AG04449 (cell line): ENCODE results near the gene CARTPT.

ENCODE experiments used
- CTCF ChIA-PET: fragments of 350-600 bp; formaldehyde crosslinking; extraction: SDS; loops from one replicate; lab custom pipeline; 2021; ENCODE audit warnings: antibody characterized with exemption; lab: Yijun Ruan, JAX
- POLR2A ChIA-PET: fragments of 400-600, 350-600 bp; formaldehyde crosslinking; extraction: SDS; loops from one replicate; lab custom pipeline; 2020; ENCODE audit warnings: antibody characterized with exemption, inconsistent platforms; lab: Yijun Ruan, JAX
- DNase-seq: peaks from one replicate; pipeline ENCODE4 v3.0.0-alpha.2; 2010; ENCODE audit warnings: low read depth, low spot score
- H3K4me3 ChIP-seq: 2 replicates; pipeline ENCODE4 v1.5.1; 2011; ENCODE audit warnings: low read depth, mild to moderate bottlenecking, control low read depth, low read length
- CTCF ChIP-seq: IDR thresholded peaks from one replicate; pipeline ENCODE4 v1.5.1; 2011; ENCODE audit warnings: mild to moderate bottlenecking, moderate library complexity, low read length, control low read depth, inconsistent platforms; ENCODE audit not compliant: insufficient read depth; ENCODE audit errors: missing control alignments

The CARTPT gene

GRCh38 chr5:71714911-71715310, 4.2 kb upstream of the CARTPT start:
- CTCF ChIA-PET: no interaction called here

GRCh38 chr5:71727978-71728377, 8.9 kb downstream of the CARTPT start:
- H3K4me3 ChIP-seq: no peak overlapping the region
- DNase-seq: no peak
- ChIA-PET POLR2A (no interaction called here), CTCF (no interaction called here)
- no peak for TF ChIP-seq CTCF

More at GRCh38 chr5:71714911-71715310, 4.2 kb upstream of the CARTPT start:
- POLR2A ChIA-PET: no interaction called here
- no peak for DNase-seq
- no peak for TF ChIP-seq CTCF
- no peak overlapping the region for H3K4me3 ChIP-seq

GRCh38 chr5:71731015-71731414, 11.9 kb downstream of the CARTPT start:
- no peak for TF ChIP-seq CTCF
- POLR2A ChIA-PET: no interaction called here
- CTCF ChIA-PET: no interaction called here
- no peak overlapping the region for H3K4me3 ChIP-seq
- DNase-seq: no peak

GRCh38 chr5:71732011-71732410, 12.9 kb downstream of the CARTPT start:
- no peak for DNase-seq
- ChIA-PET POLR2A (no interaction called here), CTCF (no interaction called here)
- TF ChIP-seq CTCF: no peak
- H3K4me3 ChIP-seq: no peak overlapping the region

GRCh38 chr5:71734141-71734540, 15.1 kb downstream of the CARTPT start:
- CTCF ChIA-PET: no interaction called here
- POLR2A ChIA-PET: no interaction called here
- DNase-seq: no peak
- H3K4me3 ChIP-seq: no peak overlapping the region
- no peak for TF ChIP-seq CTCF

GRCh38 chr5:71737931-71738539, 19.0 kb downstream of the CARTPT start:
- no peak for TF ChIP-seq CTCF
- POLR2A ChIA-PET: no interaction called here
- H3K4me3 ChIP-seq: no peak overlapping the region
- no peak for DNase-seq
- CTCF ChIA-PET: interaction anchor here (1.1 kb wide), 1 partner anchor 20 kb away, joined by 5 read pairs; no protein-coding TSS in a partner anchor
